Activated CD4-positive, alpha-beta T cell treated with anti-CD3 and anti-CD28 coated beads, Interleukin-10, Interleukin-2, amounts not matched to agents 100 ng/mL and 50 ng/mL, durations not matched to agents 16 hours and 8 hours (primary cell): ENCODE data around the gene CACNA1B.

Experiments
- DNase-seq: peaks from one replicate; pipeline ENCODE4 v3.0.0-alpha.2; 2020

The CACNA1B gene

GRCh38 chr9:138060365-138060764, 182.8 kb downstream of the CACNA1B start:
- no peak for DNase-seq

- DNase-seq: no peak
Measured at GRCh38 chr9:138060881-138061280, 183.3 kb downstream of the CACNA1B start.

GRCh38 chr9:138061631-138062030, 184.0 kb downstream of the CACNA1B start:
- DNase-seq: no peak

GRCh38 chr9:138062196-138062595, 184.6 kb downstream of the CACNA1B start:
- DNase-seq: no peak

- DNase-seq: no peak
Measured at GRCh38 chr9:138063033-138063432, 185.5 kb downstream of the CACNA1B start.

- no peak for DNase-seq
Measured at GRCh38 chr9:138063785-138064184, 186.2 kb downstream of the CACNA1B start.

- DNase-seq: no peak
Measured at GRCh38 chr9:138064547-138064946, 187.0 kb downstream of the CACNA1B start.

GRCh38 chr9:138065287-138065686, 187.7 kb downstream of the CACNA1B start:
- DNase-seq: no peak

GRCh38 chr9:138066049-138066448, 188.5 kb downstream of the CACNA1B start:
- DNase-seq: no peak

- no peak for DNase-seq
Measured at GRCh38 chr9:138067613-138068367, 190.2 kb downstream of the CACNA1B start.

- no peak for DNase-seq
Measured at GRCh38 chr9:138068601-138069035, 191.0 kb downstream of the CACNA1B start.

- no peak for DNase-seq
Measured at GRCh38 chr9:138069731-138070456, 192.3 kb downstream of the CACNA1B start.

GRCh38 chr9:138070815-138071214, 193.2 kb downstream of the CACNA1B start:
- DNase-seq: no peak

GRCh38 chr9:138071292-138071691, 193.7 kb downstream of the CACNA1B start:
- DNase-seq: no peak

GRCh38 chr9:138071731-138072130, 194.1 kb downstream of the CACNA1B start:
- DNase-seq: no peak

- no peak for DNase-seq
Measured at GRCh38 chr9:138072161-138072842, 194.7 kb downstream of the CACNA1B start.

GRCh38 chr9:138072897-138073296, 195.3 kb downstream of the CACNA1B start:
- no peak for DNase-seq

- no peak for DNase-seq
Measured at GRCh38 chr9:138073408-138073807, 195.8 kb downstream of the CACNA1B start.

GRCh38 chr9:138073808-138074207, 196.2 kb downstream of the CACNA1B start:
- no peak for DNase-seq

- DNase-seq: no peak
Measured at GRCh38 chr9:138074516-138074915, 196.9 kb downstream of the CACNA1B start.

- DNase-seq: no peak
Measured at GRCh38 chr9:138075496-138075895, 197.9 kb downstream of the CACNA1B start.

- DNase-seq: no peak
Measured at GRCh38 chr9:138075961-138076649, 198.5 kb downstream of the CACNA1B start.

GRCh38 chr9:138076650-138077009, 199.0 kb downstream of the CACNA1B start:
- no peak for DNase-seq
